NCI-H2107 treated with DMSO at 0.1 percent for 48 hours (cell line): ENCODE data around the gene FSHR.

Experiments used
- DNase-seq: peaks from one replicate; lab custom pipeline; 2025; ENCODE audit not compliant: unreplicated experiment; lab: John Stamatoyannopoulos, UW

Gene FSHR

GRCh38 chr2:48968011-48968410 is 186.3 kb downstream of the FSHR start:
- no peak for DNase-seq

DNA sequence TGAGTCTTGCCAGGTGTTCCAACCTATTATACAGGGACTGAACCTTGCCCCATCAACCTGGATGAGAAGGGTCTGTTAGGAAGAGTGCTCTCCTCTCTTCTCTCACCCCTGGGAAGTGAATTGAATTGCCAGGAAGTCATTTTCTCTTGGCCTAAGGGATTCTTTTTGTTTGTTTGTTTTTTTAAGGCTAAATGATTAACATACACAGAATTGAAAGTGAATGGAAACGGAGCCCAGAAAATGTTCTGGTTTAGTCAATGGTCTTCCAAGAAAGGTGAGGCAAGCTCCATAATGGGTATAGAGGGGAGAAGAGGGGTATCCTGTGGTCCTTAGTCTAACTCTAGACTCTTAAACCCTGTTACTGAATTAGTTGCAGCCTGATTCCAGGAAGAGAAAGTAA is 189.1 kb downstream of the FSHR start:
- no peak for DNase-seq

- no peak for DNase-seq
Observed at GRCh38 chr2:48961009-48961408, 193.3 kb downstream of the FSHR start.

DNA sequence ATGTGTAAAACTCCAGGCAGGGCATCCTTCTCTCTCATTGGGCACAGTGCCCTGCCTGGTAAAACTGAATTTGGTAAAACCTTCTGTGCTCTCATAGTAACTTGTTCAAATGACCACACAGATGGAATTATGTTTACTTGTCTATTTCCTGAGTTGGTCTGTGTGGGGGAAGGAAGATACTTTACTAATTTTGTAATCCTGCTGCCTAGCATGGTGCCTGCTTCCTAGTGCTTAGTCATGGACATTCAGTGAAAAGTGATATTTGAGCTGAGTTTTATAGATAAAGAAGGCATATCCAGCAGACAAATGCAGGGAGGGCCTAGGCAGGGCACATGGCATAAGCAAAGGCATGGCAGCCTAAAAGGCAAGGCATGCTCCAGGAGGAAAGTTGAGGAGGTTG is 199.4 kb downstream of the FSHR start:
- DNase-seq: no peak

GRCh38 chr2:48954311-48954710 is 200.0 kb downstream of the FSHR start:
- no peak for DNase-seq

- DNase-seq: no peak
Observed at GRCh38 chr2:48952614-48953013, 201.7 kb downstream of the FSHR start.

GRCh38 chr2:48952143-48952542 is 202.2 kb downstream of the FSHR start:
- DNase-seq: no peak

GRCh38 chr2:48948400-48949125 is 205.8 kb downstream of the FSHR start:
- no peak for DNase-seq

- peak; percentile 69 for DNase-seq
Observed at GRCh38 chr2:48946449-48947048, 207.8 kb downstream of the FSHR start.

GRCh38 chr2:48944956-48945355 is 209.4 kb downstream of the FSHR start:
- DNase-seq: no peak

DNA sequence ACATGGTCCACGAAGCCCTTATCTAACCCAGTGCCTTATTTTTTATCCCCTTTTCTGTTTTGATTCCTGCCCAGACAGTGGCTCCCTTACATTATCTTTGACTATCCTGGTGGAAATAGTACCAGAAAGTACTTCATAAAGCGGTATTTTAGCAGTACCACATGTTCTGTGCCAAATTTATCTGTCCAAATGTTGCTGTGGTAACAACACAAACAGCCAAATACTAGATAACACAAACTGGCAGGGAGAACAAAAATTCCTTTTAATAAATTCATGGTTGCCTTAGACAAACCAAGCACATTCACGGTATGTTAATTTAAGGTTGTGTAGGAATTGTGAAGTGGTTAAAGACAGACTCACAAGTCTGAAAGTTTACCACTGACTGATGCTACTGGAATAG is 210.9 kb downstream of the FSHR start:
- no peak for DNase-seq

- DNase-seq: no peak
Observed at GRCh38 chr2:48941908-48942307, 212.4 kb downstream of the FSHR start.

DNA sequence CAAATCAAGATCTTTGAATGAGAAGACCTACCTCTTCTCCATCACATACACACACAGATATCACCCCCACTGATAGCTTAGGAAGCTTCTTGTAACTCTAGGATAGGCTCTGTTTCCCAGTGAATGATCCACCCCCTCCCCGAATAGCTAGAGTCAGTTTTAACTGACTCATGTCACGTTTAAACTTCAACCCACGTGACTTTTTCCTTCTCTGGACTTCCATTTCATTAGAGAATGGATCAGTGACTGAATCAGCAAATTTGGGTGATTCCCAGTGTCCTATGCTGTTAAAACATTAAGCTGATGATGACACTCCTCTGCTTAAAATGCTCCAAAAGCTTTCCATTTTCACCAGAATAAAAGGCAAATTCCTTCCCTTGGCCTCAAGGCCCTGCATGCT is 212.9 kb downstream of the FSHR start:
- DNase-seq: no peak

DNA sequence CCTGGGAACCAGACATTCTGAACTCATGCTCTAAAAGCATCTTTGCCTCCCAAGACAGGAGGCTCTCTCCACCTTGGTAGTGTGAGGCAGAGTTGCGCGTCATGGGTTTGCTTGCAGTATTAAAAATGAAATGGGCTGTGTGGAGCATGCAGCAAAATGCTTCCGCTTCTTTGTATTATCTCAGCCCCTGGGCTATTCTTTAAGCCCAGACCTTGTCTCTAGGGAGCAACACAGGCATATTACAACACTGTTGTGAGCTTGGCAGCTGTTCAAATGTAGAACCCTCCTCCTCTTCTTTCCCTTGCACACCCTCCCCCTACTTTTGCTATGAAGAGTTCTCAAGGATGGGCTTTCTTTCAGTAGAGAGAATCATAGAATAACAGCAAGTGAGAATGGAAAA is 213.7 kb downstream of the FSHR start:
- DNase-seq: peak; percentile 86

DNA sequence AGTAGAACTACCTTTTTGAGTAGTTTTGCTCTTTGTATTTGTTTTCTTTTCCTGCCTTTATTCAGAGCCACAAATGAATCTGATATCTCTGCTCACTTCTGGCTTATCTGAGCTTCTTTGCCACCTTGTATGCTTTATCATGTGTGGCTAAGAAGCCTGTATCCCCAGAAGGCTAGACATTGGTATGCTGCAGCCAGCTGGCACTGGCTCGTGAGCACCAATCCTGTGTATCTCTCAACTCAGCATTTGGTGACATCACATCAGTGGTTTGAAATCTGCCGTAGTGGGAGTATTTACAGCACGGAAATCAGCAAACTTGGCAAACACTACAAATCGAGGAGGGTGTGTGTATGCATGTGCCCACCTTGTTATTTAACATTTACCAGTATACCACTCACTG is 215.1 kb downstream of the FSHR start:
- no peak for DNase-seq

- DNase-seq: no peak
Observed at GRCh38 chr2:48938231-48938630, 216.1 kb downstream of the FSHR start.

- no peak for DNase-seq
Observed at GRCh38 chr2:48934807-48935206, 219.5 kb downstream of the FSHR start.

GRCh38 chr2:48933828-48934497 is 220.4 kb downstream of the FSHR start:
- no peak for DNase-seq

DNA sequence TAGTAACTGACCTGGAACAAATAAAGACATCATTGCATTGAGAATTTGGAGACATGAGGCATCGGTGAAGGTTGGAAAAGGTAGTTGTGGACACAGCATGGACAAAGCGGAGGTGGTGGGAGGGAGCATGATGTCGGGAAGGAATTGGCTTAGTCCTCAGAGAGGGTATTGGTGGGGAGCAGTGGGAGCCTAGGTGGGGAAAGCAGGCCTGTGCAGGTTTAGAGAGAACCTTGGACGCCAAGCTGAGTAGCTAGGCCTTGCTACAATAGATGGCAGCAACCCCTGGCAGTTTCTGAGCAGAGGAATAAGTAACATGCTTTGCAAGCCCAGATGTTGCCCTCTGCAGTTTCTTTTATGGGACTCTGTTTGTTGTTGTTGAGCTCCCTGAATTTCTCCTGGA is 221.6 kb downstream of the FSHR start:
- DNase-seq: no peak

GRCh38 chr2:48929571-48930301 is 224.6 kb downstream of the FSHR start:
- no peak for DNase-seq

DNA sequence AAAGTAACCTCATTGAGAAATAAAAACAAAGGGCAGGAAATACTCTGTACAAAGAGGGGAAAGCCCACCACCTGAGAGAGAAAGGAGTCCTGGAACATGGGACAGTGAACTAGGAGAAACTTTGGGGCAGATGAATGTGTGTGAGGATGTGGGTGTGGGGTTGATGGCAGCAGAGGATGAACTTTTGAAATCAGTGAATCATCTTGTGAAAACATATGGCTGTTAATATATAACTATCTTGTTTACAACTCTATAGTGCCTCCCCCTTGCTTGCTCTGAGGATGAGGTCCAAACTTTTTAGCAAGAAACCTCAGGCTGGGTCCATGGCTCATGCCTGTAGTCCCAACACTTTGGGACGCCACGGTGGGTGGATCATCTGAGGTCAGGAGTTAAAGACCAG is 227.0 kb downstream of the FSHR start:
- no peak for DNase-seq

DNA sequence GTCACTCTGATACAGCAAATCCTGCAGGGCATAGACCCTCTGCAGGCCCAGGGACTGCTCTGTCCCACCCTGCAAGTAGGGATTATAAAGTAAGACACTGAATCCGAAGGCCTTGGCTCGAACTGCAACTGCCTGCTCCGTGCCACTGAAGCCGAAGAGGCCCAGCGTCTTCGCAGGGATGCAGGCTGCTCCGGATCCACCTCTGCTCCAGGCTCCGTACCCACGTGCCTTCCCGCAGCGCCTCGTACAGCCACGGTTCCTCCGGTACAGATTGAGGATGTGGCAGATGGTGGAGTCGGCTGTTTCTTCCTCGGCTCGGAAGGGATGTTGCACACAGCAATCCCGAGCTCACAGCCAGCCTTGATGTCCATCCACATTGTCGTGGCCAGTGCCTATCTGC is 238.4 kb downstream of the FSHR start:
- no peak for DNase-seq
